Colonic mucosa (tissue), 4 donors: Measurements from ENCODE around the gene MPV17L2. TPM values are rescaled to one million over a fixed set of nuclear protein-coding genes. Genes with fewer than 3 reads are reported as not detected.

Experiments used
- DNase-seq: peaks from one replicate; pipeline ENCODE4 v3.0.0-alpha.2; 2020
- H3K27ac ChIP-seq: fragments of 200-600 bp; one replicate; pipeline ENCODE4 v1.8.0; 2021
- H3K27me3 ChIP-seq: fragments of 200-600 bp; one replicate; pipeline ENCODE4 v1.8.0; 2021
- H3K36me3 ChIP-seq: fragments of 200-600 bp; one replicate; pipeline ENCODE4 v1.8.0; 2021
- H3K4me1 ChIP-seq: fragments of 200-600 bp; one replicate; pipeline ENCODE4 v1.8.0; 2021; ENCODE audit warnings: mild to moderate bottlenecking
- H3K4me3 ChIP-seq: fragments of 200-600 bp; one replicate; pipeline ENCODE4 v1.8.0; 2021
- H3K9ac ChIP-seq, 2 donors: one replicate each; pipeline ENCODE4 v1.7.0; 2013; ENCODE audit warnings: control low read depth in 2 of 2, low read depth in 2 of 2, low read length in 2 of 2
- H3K9me3 ChIP-seq: fragments of 200-600 bp; one replicate; pipeline ENCODE4 v1.8.0; 2021
- intact Hi-C: fragments of 100-400 bp; cut with DNase I; formaldehyde crosslinking; loops from one replicate; pipeline ENCODE4 v1.14.1; 2022
- total RNA-seq, 2 donors: library from RNA; stranded (reverse); fragmentation: NEBNext Ultra II Directional in 1 of 2; extraction: Animal tissue kit (Norgen Biotek cat#: 25700) in 1 of 2; gene quantifications; one replicate each; pipeline ENCODE4 v1.2.1, GENCODE V29; 2021
- TF ChIP-seq, protein P1 (sequence below): fragments of 200-600 bp; IDR thresholded peaks from one replicate; pipeline ENCODE4 v1.8.0; 2022; ENCODE audit warnings: antibody characterized with exemption, mild to moderate bottlenecking
- donor health status: healthy.
- donor health status: DM: no; HTN: no; CAD: no.
- donor health status: DM: no; HTN: no; CAD: no.

Gene MPV17L2
- total RNA-seq, 2 donors from 2014 or later, result 8.9 to 21.7 TPM

GRCh38 chr19:18239303-18239702 is 46.3 kb downstream of the MPV17L2 start:
- Histone ChIP-seq H3K27ac (no peak overlapping the region), H3K36me3 (no peaks in the 10 kb centered on the region), H3K4me1 (no peaks in the 10 kb centered on the region), H3K27me3 (peaks cover 2% of the 10 kb centered on the region), H3K4me3 (no peak overlapping the region), H3K9ac (no peak overlapping the region), H3K9me3 (no peaks in the 10 kb centered on the region)
- DNase-seq, result no peak
- TF ChIP-seq, protein P1, sequence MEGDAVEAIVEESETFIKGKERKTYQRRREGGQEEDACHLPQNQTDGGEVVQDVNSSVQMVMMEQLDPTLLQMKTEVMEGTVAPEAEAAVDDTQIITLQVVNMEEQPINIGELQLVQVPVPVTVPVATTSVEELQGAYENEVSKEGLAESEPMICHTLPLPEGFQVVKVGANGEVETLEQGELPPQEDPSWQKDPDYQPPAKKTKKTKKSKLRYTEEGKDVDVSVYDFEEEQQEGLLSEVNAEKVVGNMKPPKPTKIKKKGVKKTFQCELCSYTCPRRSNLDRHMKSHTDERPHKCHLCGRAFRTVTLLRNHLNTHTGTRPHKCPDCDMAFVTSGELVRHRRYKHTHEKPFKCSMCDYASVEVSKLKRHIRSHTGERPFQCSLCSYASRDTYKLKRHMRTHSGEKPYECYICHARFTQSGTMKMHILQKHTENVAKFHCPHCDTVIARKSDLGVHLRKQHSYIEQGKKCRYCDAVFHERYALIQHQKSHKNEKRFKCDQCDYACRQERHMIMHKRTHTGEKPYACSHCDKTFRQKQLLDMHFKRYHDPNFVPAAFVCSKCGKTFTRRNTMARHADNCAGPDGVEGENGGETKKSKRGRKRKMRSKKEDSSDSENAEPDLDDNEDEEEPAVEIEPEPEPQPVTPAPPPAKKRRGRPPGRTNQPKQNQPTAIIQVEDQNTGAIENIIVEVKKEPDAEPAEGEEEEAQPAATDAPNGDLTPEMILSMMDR, result no peak
- intact Hi-C loops, result no loop called here

DNA sequence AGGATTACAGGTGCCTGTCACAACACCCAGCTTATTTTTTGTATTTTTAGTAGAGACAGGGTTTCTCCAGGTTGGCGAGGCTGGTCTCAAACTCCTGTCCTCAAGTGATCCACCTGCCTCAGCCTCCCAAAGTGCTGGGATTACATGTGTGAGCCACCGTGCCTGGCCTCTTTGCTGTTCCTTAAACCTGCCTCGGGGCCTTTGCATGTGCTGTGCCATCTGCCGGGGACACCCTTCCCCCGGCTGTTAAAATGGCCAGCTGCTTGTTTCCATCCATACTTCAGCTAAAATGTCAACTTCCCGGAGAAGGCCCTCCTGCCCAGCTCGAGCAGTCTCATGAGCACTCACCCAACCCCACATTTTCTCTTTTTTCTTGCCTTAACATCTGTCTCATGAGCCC is 52.3 kb downstream of the MPV17L2 start:
- Histone ChIP-seq H3K9ac (no peak overlapping the region), H3K27ac (no peak overlapping the region), H3K9me3 (no peaks in the 10 kb centered on the region), H3K4me1 (no peaks in the 10 kb centered on the region), H3K36me3 (no peaks in the 10 kb centered on the region), H3K4me3 (no peak overlapping the region), H3K27me3 (no peaks in the 10 kb centered on the region)
- no peak for DNase-seq
- intact Hi-C loops, result no loop called here
- TF ChIP-seq, protein P1, result no peak

Other genes with a start within 250 kb of the MPV17L2 start
- gene KCNN1, start 226.1 kb upstream of the MPV17L2 start, total RNA-seq, result not detected
- gene ARRDC2, start 185.0 kb upstream of the MPV17L2 start, total RNA-seq, result 10 to 100 TPM; 15.8 to 16.4 TPM
- 1 to 10 TPM in 1 of 2 donors, under 1 TPM in 1; 0.53 to 1.1 TPM for gene IL12RB1, start 106.3 kb upstream of the MPV17L2 start, total RNA-seq
- 10 to 100 TPM; 24.3 to 30.9 TPM for gene MAST3, start 95.4 kb upstream of the MPV17L2 start, total RNA-seq
- 10 to 100 TPM; 42.9 to 48.2 TPM for gene PIK3R2, start 40.1 kb upstream of the MPV17L2 start, total RNA-seq
- gene IFI30, start 19.4 kb upstream of the MPV17L2 start, total RNA-seq, result 10 to 100 TPM; 47.1 to 95.2 TPM
- gene RAB3A, start 10.8 kb downstream of the MPV17L2 start, total RNA-seq, result 1 to 10 TPM; 3.5 to 4.2 TPM
- gene PDE4C, start 33.2 kb downstream of the MPV17L2 start, total RNA-seq, result 1 to 10 TPM; 2.1 TPM
- gene IQCN, start 81.2 kb downstream of the MPV17L2 start, total RNA-seq, result 1 to 10 TPM; 1.7 to 3.0 TPM
- gene JUND, start 88.4 kb downstream of the MPV17L2 start, total RNA-seq, result 100 to 1,000 TPM; 177 to 418 TPM
- gene LSM4, start 129.9 kb downstream of the MPV17L2 start, total RNA-seq, result 100 to 1,000 TPM; 128 to 308 TPM
- 10 to 100 TPM; 62.6 to 99.0 TPM for gene PGPEP1, start 147.4 kb downstream of the MPV17L2 start, total RNA-seq
- gene GDF15, start 192.9 kb downstream of the MPV17L2 start, total RNA-seq, result 100 to 1,000 TPM; 120 to 159 TPM
- gene LRRC25, start 204.4 kb downstream of the MPV17L2 start, total RNA-seq, result 1 to 10 TPM; 1.4 to 3.9 TPM
- gene SSBP4, start 226.2 kb downstream of the MPV17L2 start, total RNA-seq, result 10 to 100 TPM; 40.1 to 77.3 TPM
- gene ISYNA1, start 244.9 kb downstream of the MPV17L2 start, total RNA-seq, result 10 to 100 TPM; 17.7 to 25.7 TPM